ENCODE results near the gene TAF1.

- TF ChIP-seq EZH2 (IDR thresholded peaks at IDR 0.05; ENCODE audit: borderline replicate concordance, low read depth, low read length, severe bottlenecking) (no peak), POLR2AphosphoS5 (IDR thresholded peaks at IDR 0.05; ENCODE audit: insufficient read depth, low read depth, low read length) (no peak)
- TF ChIP-seq, protein P1, sequence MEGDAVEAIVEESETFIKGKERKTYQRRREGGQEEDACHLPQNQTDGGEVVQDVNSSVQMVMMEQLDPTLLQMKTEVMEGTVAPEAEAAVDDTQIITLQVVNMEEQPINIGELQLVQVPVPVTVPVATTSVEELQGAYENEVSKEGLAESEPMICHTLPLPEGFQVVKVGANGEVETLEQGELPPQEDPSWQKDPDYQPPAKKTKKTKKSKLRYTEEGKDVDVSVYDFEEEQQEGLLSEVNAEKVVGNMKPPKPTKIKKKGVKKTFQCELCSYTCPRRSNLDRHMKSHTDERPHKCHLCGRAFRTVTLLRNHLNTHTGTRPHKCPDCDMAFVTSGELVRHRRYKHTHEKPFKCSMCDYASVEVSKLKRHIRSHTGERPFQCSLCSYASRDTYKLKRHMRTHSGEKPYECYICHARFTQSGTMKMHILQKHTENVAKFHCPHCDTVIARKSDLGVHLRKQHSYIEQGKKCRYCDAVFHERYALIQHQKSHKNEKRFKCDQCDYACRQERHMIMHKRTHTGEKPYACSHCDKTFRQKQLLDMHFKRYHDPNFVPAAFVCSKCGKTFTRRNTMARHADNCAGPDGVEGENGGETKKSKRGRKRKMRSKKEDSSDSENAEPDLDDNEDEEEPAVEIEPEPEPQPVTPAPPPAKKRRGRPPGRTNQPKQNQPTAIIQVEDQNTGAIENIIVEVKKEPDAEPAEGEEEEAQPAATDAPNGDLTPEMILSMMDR (IDR thresholded peaks at IDR 0.05; ENCODE audit: extremely low read depth in 1 of 2, insufficient read depth in 1 of 2, low read depth in 1 of 2, low read length in 2 of 2), result no peak
Observed at GRCh38 chrX:71489540-71489939, 123.4 kb downstream of the TAF1 start.
